GM21825 (cell line): Measurements from ENCODE around the gene CD34.
"Not testable (repeated sequence)": the region's sequence is repeated elsewhere in the genome, so short reads cannot be mapped to it uniquely, and the experiment has no call there.

Experiments
- ATAC-seq: cut with Tn5 transposase; IDR thresholded peaks from one replicate; pipeline ENCODE4 v1.9.1; 2021; ENCODE audit warnings: mild to moderate bottlenecking, moderate library complexity; ENCODE audit not compliant: unreplicated experiment

The CD34 gene

DNA sequence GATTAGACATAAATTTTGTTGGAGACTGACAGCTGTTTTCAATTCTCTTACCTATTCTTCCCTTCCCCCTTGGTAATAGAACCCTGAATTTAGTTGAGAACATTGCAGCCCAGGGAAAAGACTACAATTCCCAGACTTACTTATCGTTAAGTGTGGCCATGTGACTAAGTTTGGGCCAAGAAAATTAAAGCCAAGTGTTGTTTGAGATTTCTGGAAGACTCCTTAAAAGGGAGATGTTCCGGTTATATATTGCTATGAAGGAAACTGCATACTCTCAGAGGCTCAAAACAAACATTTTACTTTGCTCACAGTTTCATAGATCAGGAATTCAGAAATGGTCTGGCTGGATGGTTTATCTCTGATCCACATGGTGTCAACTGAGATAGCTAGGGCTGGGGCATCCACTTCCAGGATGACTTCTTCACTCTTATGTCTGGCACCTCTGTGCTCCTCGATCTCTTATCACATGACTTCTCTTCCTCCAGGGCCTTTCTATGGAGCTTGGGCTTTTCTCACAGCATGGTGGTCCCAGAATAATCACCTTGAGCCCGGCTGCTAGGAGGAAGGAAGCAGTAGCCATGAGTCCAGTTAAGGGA, 22.4 kb upstream of the CD34 start:
- no peak for ATAC-seq

DNA sequence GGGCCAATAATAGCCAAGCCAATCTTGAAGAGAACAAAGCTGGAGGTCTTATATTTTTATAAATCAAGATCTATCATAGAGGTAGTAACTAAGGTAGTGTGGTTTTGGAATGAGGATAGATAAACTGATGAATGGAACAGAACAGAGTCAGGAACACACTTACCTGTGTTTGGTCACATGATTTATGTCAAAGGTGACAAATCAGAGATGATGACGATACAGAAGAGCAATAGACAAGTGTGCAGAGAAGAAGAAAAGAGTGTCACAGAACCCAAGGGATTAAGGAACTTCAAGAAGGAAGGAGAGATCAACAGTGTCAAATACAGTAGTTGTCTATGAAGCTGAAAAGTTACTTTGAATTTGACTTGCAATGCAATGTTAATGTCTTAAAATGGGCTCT, 16.1 kb upstream of the CD34 start:
- no peak for ATAC-seq

DNA sequence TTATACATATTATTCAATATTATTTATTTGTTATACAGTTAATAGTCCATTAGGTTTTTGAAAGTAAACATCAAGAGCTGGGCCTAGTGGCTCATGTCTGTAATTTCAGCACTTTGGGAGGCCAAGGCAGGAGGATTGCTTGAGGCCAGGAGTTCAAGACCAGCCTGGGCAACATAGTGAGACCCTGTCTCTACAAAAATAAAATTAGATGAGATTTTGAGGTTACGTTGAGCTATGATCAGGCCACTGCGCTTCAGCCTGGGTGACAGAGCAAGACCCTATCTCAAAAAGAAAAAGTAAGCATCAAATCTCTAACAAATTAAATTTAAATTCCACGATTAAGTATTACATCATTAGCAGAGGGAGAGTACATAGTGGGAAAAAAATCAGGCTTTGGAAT, 15.0 kb upstream of the CD34 start:
- not testable (repeated sequence) for ATAC-seq

DNA sequence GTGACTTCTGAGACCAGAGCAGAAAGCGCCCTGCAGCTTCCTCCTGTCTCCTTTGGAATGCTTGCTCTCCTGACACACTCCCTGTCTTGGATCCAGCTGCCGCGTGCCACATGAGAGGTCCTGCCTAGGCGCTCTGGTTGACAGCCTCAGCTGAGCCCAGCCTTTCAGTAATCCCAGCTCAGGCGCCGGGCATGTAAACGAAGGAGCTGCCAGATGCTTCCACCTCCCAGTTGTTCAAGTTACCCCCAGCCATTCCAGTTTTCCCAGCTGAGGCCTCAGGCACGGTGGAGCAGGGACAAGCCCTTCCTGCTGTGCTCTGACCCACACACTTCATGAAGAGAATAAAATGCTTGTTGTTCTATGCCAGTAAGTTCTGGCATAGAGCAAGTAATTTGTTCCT, 14.3 kb upstream of the CD34 start:
- ATAC-seq = no peak

DNA sequence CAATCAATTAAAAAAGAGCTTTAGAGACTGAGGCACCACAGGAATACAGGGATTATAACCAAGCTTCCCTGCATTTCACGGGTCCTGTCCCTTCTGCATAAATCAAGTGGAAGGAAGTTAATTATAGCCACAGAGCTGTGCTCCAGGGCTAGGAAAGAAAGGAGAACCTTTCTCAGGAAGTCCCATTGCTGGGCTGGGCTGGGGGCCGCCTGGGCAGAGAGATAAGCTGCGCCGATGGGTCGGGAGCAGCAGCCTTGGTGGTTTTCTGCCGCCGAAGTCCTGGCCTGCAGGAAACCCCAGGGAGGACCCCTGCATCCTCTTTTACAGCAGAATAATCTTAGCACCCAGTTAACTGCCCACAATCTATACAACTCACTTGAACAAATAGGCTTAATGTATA, 12.6 kb upstream of the CD34 start:
- no peak for ATAC-seq

DNA sequence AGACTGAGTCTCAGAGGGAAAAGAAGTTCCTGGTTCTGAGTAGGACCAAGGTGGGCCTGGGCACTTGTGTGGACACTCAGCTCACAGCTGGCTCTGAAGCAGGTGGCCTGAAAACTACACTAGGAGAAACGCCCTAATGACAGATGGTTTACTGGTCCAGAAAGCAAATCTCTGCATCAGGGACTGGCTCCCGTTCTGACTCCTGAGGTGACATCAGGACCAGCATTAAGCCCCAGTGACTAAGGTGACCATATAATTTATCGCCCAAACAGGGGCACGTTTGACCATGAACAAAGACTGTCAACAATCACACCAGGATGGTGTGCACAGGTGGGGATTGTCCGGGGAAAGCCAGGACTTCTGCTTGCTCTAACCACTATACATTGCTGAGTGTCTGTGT, 12.2 kb upstream of the CD34 start:
- no peak for ATAC-seq

DNA sequence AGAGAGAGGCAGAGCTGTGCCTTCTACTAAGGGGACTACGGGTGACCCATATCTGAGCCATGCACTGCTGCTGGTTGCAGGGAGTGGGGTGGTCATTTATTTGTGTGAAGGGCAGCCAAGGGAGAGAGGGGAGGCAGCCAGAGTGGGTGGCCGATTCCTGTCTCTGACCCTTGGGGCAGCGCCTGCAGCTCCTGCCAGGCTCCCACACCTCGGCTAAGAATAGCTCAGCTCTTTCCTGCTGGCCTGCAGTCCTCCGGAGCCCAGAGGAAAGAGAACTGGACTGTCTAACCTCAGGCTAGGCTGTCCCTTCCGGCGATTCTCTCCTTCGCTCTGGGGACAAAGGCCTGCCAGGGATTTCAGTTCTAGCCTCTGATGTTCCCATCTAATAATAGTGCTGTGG, 11.6 kb upstream of the CD34 start:
- ATAC-seq = no peak

DNA sequence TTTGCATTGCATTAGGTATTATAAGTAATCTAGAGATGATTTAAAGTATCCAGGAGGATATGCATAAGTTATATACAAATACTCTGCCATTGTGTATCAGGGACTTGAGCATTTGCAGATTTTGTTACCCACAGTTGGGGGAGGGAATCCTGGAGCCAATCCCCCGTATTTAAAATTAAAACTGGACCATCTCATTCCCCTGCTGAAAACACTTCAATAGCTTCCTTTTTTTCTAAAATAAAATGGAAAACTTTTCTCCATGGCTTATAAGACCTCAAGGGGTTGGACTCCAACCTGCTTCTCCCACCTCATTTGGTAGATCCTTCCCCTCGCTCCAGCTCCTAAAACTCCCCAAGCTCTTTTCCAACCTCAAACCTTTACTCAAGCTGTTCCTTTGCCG, 10.4 kb upstream of the CD34 start:
- ATAC-seq = no peak

DNA sequence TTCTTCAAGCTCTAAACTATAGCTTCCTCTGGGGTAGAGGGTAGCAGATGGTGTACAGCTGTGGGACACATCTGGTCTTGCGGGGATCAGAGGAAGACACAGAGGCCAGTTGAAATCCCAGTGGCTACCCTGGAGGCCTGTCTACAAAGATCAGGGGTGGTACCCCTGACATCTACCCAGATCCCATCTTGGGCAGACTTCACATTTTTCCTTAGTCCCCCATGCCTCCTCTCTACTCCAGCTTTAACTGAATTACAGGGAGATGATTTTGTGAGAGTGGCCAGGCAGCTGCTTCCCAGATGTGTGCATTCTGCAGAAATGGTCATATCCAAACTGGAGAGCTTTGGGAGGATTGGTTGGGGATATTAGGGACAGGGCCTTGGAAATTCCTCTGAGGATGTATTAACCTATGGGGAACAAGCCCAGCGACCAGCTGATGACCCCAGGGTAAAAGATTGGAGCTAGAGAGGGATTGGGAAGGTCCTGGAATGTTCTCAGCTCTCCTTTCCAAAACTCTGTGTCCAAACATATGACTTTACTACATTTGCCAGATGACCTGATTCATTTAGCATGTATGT, 9.6 kb upstream of the CD34 start:
- ATAC-seq = no peak

DNA sequence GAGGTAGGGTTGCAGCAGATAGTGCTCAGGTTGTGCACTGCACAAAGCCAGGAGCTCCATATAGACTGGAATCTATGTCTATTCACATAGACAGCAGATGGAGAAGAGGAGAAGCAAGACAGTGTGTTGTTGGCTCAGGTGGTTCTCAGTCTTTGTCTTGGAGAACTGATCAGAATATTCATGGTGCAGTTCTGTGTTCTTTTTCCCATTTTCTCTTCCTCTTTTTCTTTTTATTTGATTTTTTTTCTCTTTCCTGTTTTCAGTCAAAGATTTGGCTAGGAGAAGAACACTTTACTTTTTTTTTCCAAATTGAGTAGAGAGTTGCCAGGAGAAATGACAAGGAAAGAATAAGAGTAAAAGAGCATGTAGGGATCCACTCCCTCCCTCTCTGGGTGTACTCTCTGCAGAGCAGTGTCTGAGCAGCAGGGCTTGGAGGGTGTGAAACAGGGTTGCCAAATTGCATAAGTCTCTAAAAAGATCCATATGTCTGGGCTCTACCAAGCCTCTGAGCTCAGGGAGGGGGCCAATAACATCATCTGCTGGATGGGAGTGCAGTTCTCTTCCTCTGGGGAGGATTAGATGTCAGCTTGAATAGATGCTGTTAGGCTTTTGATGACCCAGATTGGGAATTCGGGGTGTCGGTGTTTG, 8.7 kb upstream of the CD34 start:
- ATAC-seq = no peak

DNA sequence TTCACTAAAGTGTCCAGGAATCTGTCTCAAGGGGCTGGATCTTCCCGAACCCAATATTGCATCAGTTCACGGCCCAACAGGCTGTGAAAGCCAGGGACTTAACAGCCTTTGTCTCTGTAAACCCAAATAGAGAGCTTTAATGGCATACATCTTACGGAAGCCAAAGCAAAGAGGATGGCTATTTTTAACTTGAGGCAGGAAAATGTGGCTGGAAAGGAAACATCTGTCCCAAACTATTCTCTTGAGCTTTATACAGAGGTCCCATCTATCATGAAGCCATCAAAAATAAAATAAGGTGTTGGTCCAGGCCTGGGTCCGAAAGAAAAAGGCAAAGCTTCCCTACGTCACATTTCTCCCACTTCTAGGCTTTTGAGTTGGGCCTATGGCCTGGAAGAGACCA, 7.7 kb upstream of the CD34 start:
- no peak for ATAC-seq

DNA sequence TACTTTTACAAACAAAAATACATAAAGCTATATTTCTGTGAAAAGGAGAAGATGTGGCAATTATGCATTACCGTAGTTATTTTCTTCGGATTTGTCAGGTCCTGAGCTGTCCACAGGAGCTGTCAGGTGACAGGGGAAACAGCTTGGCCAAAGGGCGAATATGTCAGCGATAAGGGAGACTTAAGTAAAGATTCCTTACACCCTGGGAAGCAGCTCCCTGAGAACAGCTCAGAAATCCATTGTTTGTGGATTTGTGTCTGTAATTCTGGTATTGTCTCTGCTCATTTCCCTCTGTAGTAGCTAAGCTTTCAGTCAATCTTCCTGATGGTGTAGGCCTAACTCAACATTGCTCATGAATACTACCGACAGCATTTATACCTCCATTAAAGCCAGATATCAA, 7.1 kb upstream of the CD34 start:
- ATAC-seq = no peak

DNA sequence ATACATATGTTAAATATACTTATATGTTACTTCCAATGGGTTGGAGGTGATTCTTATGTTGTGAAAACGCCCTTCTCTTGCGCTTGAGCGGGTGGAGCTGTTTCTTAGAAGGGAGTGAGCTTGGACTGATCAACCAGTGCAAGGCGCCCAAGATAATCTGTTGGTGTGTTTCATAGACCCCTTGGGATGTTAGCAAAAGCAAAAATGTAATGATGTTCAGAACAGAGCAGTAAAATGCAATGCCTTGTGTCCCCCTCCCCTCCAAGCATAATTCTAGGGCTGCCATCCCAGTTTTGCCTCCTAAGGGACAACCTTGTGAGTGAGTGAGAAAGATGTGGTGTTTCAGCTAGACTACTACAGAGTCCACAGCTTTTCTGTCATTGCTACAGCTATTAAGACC, 6.2 kb upstream of the CD34 start:
- no peak for ATAC-seq

DNA sequence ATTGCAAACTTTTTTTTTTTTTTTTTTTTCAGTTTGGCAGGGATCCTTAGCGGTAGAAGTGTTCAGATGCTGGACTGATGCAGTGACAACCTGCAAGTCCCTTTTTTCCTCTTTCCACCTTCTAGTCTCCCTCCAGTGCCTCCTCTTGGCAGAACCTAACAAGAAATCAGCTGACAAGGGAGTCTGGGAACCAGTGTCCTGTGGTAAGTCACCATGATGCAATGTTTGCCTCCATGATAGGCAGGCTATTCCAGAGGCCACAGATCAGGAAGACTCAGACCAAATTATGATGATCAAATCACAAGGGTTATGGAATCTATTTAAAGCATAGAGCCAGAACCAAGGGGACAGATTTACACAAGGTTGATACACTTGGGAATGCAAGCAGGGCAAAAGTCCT, 3.0 kb upstream of the CD34 start:
- ATAC-seq = no peak

DNA sequence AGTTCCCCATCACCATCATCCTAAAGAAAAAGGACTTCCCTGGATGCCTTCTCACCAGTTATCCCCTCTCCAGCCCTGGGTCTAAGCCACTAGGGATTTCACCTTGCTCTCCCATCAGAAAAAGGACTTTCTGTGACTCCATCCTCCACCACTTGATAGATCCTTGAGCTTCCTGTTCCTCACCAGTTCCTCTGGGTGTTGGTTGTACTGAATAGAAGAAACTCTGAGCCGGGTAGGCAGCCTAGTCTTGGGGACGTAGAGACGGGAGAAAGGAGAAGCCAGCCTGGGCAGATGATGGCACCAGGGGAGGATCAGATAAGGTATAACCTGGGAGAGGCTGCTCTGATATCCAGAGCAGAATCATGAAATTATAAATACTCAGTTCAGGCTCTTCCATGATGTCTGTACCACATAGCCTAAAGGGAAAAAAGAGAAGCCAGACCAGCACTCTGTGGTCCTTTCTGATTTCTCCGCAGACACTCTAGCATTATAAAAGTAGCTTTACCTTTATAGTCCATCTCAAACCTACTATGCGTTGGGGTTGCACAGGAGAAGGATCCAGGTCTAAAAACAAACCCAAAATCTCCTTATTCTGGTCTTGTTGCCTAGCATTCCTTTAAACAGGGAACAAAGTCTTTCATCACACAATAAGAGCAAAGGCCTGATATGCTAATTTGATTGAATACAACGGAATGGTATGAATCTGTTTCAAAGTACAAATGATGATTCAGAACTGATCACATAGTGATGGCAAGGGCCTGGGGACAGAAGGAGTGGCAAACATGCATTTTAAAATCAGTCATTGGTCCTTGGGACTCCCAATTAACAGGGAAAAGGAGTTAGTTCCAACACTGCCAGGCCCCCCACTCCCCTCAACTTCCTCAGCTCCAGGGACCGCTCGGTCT, 1.2 kb upstream of the CD34 start:
- no peak for ATAC-seq

DNA sequence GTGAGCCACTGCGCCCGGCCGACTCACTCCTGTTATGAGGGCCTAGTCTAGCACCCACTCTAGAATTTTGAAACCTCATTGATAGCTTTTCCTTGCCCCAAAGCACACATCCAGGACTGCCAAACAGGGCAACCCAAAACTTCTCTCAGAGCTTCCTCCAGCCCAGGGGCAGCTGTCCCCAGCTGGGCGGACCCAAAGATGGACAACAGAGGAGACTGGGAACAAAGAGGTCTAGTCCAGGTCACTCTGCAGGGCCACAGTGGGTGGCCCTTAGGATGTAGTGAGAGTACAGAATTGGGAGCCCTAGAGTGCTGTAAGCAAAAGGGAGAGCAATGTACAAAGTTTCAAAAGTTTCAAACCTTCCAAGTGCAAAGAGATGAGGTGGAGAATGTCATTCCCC, 1.2 kb downstream of the CD34 start:
- ATAC-seq = no peak

DNA sequence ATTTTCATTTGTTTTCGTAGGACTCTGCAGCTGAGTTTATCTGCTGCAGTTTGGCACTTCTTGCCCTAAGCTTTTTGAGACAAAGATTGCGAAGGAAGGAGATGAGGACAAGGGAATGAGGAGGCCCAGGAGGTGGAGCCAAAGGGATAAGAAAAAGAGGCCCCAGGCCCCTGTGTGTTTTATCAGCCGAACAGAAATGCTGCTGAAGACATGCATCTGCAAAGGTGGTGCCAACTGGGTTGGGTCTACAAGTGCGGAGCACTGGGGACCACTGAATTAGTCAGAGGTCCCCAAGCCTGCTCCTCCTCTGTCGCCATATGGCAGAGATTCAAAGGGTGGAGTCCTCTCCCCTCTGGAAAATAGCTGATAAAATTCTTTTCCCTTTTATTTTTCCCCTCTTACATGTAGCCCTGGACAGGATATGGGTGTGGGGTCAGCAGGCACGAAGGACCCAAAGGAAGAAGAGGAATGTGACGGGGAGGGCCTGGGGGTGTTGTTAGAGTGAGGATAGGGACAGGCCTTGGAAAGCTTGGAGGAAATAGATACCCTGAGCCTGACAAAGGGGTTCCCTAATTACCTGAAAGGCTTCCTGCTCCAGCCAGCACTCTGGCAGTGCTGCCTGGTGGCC, 2.7 kb downstream of the CD34 start:
- no peak for ATAC-seq

DNA sequence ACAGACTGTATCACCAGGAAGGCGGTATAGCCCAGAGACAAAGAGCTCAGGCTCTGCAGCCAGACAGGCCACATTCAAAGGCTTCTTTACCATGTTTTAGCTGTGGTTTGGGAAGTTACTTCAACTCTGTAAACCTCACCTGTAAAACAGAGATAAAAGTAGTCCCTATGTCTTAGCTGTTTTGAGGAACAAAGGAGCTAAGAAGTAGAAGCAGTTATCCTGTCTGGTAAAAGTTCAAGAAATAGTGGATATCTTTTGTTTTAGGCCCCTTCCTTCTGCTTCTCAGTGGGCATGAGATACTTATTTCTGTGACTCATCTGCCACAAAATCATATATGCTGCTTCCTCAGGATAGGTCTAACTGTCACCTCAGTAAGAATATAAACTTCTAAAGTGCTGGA, 6.5 kb downstream of the CD34 start:
- ATAC-seq = no peak

DNA sequence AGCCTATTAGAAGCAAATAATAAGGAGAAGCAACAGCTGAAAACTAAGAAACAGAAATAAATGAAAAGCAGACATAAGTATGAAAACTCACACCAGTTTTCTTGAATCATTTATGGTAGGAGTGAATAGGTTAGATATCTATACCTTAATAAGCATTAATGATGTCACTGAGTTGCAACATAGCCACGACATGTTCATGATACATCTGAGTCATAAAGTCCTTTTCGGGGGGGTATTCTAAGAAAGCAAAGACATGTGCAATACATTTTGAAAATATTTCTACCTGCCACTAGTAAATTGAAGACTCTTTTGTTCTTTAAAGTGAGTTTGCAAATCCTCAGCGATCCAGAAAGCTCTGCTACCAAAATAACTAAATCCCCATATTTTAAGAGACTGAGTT, 7.2 kb downstream of the CD34 start:
- no peak for ATAC-seq

DNA sequence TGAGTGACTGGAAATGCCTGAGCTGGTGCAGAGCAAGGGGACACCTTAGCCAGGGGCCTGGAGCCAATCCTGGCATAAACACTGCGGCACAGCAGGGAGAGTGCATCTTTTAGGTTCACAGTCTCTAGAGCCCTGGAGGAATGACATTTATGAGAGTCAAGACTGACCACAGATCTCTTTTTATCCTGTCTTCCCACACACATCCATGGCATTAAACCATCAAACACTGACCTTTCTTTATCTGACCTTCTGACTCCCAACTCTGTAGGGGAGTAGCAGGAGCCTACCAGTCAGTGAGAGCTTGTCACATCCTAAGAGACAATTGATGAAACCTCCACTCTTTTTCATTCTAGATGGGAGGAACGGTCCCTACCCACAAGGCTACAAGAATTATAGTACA, 7.9 kb downstream of the CD34 start:
- no peak for ATAC-seq

DNA sequence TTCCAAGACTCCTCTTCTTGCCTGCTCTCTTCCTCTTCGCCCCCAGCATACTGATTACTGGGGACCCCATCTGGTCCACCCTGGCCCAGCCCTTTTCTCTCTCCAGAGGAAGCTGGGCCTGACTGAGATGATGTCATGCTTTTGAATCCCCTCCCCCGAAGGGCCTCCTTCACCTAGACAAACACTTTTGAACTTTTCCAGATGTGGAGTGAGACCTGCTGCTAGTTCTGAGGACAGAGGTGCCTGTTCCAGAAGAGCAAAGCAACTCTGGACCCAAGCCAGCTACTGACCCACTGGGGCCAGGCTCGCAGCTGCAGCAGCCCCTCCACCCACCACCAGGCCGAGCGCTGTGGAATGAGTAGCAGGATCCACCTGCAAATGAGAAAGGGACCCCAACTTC, 8.4 kb downstream of the CD34 start:
- no peak for ATAC-seq
